PC-3 (cell line): ENCODE measurements around the gene PPP1R1C. TPM values are rescaled to one million over a fixed set of nuclear protein-coding genes. Genes with fewer than 3 reads are reported as not detected.

Experiments used
- ATAC-seq: fragments of 200-7000 bp; cut with Tn5 transposase; 2 replicates; pipeline ENCODE4 v1.9.1; 2020; ENCODE audit warnings: mild to moderate bottlenecking, moderate library complexity
- BruUV-seq: library from RNA; stranded (reverse); fragments of 400-500 nt; replicated peaks from 2 replicates; lab custom pipeline; 2021; lab: Mats Ljungman, UMichigan
- CTCF ChIA-PET: fragments of 300-600 bp; sonication (Branson Sonifier 250); formaldehyde crosslinking; loops from one replicate; lab custom pipeline; 2022; ENCODE audit warnings: antibody characterized with exemption; lab: Charles Lee
- POLR2A ChIA-PET: fragments of 300-600 bp; sonication (Branson Sonifier 250); formaldehyde crosslinking; loops from one replicate; lab custom pipeline; 2022; ENCODE audit warnings: antibody characterized with exemption; ENCODE audit not compliant: unreplicated experiment; lab: Charles Lee
- DNase-seq: peaks from one replicate; pipeline ENCODE4 v3.0.0-alpha.2; 2015
- H2AFZ ChIP-seq: fragments of 300-600 bp; sonication (generic); 2 replicates; pipeline ENCODE4 v1.6.0; 2016; ENCODE audit warnings: antibody characterized with exemption, low read length
- H3F3A ChIP-seq: fragments of 300-600 bp; sonication (generic); one replicate; pipeline ENCODE4 v1.6.0; 2017; ENCODE audit warnings: antibody characterized with exemption, low read length, control low read depth, mild to moderate bottlenecking; ENCODE audit not compliant: unreplicated experiment
- H3K27ac ChIP-seq: fragments of 300-600 bp; sonication (generic); 2 replicates; pipeline ENCODE4 v1.5.1; 2016; ENCODE audit warnings: mild to moderate bottlenecking, low read length
- H3K27me3 ChIP-seq: fragments of 300-600 bp; sonication (generic); 2 replicates; pipeline ENCODE4 v1.6.1; 2016; ENCODE audit warnings: low read length, mixed read lengths
- H3K36me3 ChIP-seq: fragments of 300-600 bp; sonication (generic); 2 replicates; pipeline ENCODE4 v1.6.1; 2016; ENCODE audit warnings: low read depth, mixed run types, low read length, mixed read lengths
- H3K4me1 ChIP-seq: fragments of 300-600 bp; sonication (generic); 2 replicates; pipeline ENCODE4 v1.5.1; 2016; ENCODE audit warnings: low read length; ENCODE audit not compliant: insufficient read depth
- H3K4me2 ChIP-seq: fragments of 300-600 bp; sonication (generic); 2 replicates; pipeline ENCODE4 v1.6.0; 2016; ENCODE audit warnings: low read length
- H3K4me3 ChIP-seq: fragments of 300-600 bp; sonication (generic); 2 replicates; pipeline ENCODE4 v1.5.1; 2016; ENCODE audit warnings: mild to moderate bottlenecking, low read length, mixed read lengths
- H3K79me2 ChIP-seq: fragments of 300-600 bp; sonication (generic); 2 replicates; pipeline ENCODE4 v1.6.1; 2017; ENCODE audit warnings: low read length, mixed read lengths
- H3K9ac ChIP-seq: fragments of 300-600 bp; sonication (generic); 2 replicates; pipeline ENCODE4 v1.6.0; 2016; ENCODE audit warnings: mild to moderate bottlenecking, low read length
- H3K9me2 ChIP-seq: fragments of 300-600 bp; sonication (generic); replicated peaks from 2 replicates; pipeline ENCODE4 v1.6.1; 2016; ENCODE audit warnings: mixed run types, low read length, mixed read lengths
- H3K9me3 ChIP-seq: fragments of 300-600 bp; sonication (generic); 2 replicates; pipeline ENCODE4 v1.6.1; 2016; ENCODE audit warnings: low read length, mixed read lengths
- H4K20me1 ChIP-seq: fragments of 300-600 bp; sonication (generic); 2 replicates; pipeline ENCODE4 v1.6.1; 2016; ENCODE audit warnings: low read length, mixed read lengths
- EZH2 ChIP-seq: fragments of 300-600 bp; sonication (generic); IDR thresholded peaks from one replicate; pipeline ENCODE4 v1.6.1; 2017; ENCODE audit warnings: antibody characterized with exemption, mild to moderate bottlenecking, low read length; ENCODE audit not compliant: unreplicated experiment
- EZH2phosphoT487 ChIP-seq: fragments of 300-600 bp; sonication (generic); IDR thresholded peaks from 2 replicates; pipeline ENCODE4 v1.6.1; 2018; ENCODE audit warnings: mild to moderate bottlenecking, antibody characterized with exemption, low read length, borderline replicate concordance
- intact Hi-C: fragments of 100-400 bp; cut with micrococcal nuclease; formaldehyde crosslinking; loops from 2 replicates; pipeline ENCODE4 v1.9.0; 2023
- total RNA-seq: library from RNA; depleted of rRNA; stranded (reverse); fragments of >200 nt; gene quantifications from 2 replicates; pipeline ENCODE4 v1.2.3, GENCODE V29; 2014
- TF ChIP-seq, protein P1 (sequence below): fragments of 300-600 bp; sonication (generic); conservative IDR thresholded peaks from 2 replicates; pipeline ENCODE4 v1.5.1; 2017; ENCODE audit warnings: antibody characterized with exemption, low read depth, mild to moderate bottlenecking, low read length

The PPP1R1C gene
- total RNA-seq, 1 experiment from 2014 or later, result 1.4 TPM

DNA sequence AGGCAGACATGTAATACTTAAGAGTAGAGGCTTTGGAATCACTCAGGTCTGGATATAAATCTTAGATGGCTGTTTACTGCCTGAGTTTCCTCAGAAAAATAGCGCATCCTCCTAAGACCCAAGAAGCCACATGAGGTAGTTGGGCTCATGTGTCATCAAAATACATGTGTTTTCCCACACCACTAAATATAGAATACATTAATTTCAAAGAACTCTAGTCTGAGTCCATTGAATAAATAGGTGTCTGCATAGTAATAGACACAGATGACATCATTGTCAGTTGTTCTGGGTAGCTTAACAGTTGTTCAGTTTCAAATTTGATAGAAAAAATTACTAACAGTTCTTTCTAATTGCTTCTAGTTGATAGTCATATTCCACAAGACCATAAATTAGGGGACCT lies 9.6 kb downstream of the PPP1R1C start:
- Histone ChIP-seq H2AFZ (no peak overlapping the region), H3K9me2 (no peaks in the 10 kb centered on the region), H3K4me1 (no peaks in the 10 kb centered on the region), H3K27me3 (no peaks in the 10 kb centered on the region), H3K27ac (no peak overlapping the region), H3K4me2 (no peak overlapping the region), H3K4me3 (no peak overlapping the region), H4K20me1 (no peaks in the 10 kb centered on the region), H3K36me3 (no peaks in the 10 kb centered on the region), H3K9me3 (no peaks in the 10 kb centered on the region), H3F3A (no peaks in the 10 kb centered on the region), H3K79me2 (no peaks in the 10 kb centered on the region), H3K9ac (no peak overlapping the region)
- TF ChIP-seq, protein P1, sequence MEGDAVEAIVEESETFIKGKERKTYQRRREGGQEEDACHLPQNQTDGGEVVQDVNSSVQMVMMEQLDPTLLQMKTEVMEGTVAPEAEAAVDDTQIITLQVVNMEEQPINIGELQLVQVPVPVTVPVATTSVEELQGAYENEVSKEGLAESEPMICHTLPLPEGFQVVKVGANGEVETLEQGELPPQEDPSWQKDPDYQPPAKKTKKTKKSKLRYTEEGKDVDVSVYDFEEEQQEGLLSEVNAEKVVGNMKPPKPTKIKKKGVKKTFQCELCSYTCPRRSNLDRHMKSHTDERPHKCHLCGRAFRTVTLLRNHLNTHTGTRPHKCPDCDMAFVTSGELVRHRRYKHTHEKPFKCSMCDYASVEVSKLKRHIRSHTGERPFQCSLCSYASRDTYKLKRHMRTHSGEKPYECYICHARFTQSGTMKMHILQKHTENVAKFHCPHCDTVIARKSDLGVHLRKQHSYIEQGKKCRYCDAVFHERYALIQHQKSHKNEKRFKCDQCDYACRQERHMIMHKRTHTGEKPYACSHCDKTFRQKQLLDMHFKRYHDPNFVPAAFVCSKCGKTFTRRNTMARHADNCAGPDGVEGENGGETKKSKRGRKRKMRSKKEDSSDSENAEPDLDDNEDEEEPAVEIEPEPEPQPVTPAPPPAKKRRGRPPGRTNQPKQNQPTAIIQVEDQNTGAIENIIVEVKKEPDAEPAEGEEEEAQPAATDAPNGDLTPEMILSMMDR, result no peak
- TF ChIP-seq EZH2, result no peak
- no peak for TF ChIP-seq EZH2phosphoT487
- no TSS peak for BruUV-seq
- ATAC-seq (no peak), DNase-seq (no peak)
- CTCF ChIA-PET, result no interaction called here
- intact Hi-C loops, result no loop called here
- POLR2A ChIA-PET, result no interaction called here

DNA sequence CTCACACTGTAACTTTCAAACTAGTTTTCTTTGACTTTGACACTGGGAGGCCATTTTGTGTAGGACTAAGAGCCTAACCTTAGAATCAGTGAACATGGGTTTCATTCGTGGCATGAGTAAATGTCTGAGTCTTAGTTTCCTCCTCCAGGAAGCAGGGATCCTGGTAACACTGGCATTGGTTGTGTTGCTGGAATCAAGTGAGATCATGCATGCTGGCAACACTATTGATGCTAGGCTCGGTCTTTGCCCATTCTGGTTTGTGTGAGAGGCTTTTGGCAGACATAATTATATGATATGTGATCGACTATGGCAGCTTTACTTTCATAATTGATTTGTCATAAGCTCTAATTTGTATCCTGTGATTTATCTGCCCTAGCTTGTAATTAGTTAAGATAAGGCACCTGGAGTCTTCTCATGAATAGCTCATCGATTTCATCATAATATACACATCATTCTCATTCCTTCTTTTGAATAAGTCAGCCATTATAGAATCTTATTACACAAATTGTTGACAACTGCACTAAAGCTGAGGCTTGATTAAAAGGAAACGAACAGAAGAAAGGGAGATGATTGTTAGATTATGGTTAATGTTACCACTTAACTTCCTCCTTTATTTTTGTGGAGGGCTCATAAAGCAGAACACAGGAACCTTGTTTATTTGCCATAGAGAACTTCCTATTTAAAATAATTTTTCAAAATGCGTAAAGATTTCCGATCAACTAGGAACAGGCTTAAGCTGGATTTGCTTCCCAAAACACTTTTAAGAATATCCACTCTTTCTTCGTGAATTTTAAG lies 12.6 kb downstream of the PPP1R1C start:
- no peaks in the 10 kb centered on the region for H3F3A ChIP-seq
- CTCF ChIA-PET, result no interaction called here
- no peaks in the 10 kb centered on the region for H3K27me3 ChIP-seq
- no peaks in the 10 kb centered on the region for H3K79me2 ChIP-seq
- no peaks in the 10 kb centered on the region for H3K9me2 ChIP-seq
- TF ChIP-seq, protein P1, result no peak
- TF ChIP-seq EZH2 (no peak), EZH2phosphoT487 (no peak)
- no peak overlapping the region for H3K4me3 ChIP-seq
- no peak overlapping the region for H3K9ac ChIP-seq
- POLR2A ChIA-PET, result no interaction called here
- no peaks in the 10 kb centered on the region for H4K20me1 ChIP-seq
- no peak overlapping the region for H3K27ac ChIP-seq
- H3K4me1 ChIP-seq, result no peaks in the 10 kb centered on the region
- intact Hi-C loops, result no loop called here
- ATAC-seq (no peak), DNase-seq (no peak)
- BruUV-seq, result no TSS peak
- H3K36me3 ChIP-seq, result no peaks in the 10 kb centered on the region
- H3K4me2 ChIP-seq, result no peak overlapping the region
- 0 out of 2 replicates have a peak overlapping the region, but pooled peaks have one; percentile 29 for H2AFZ ChIP-seq
- no peaks in the 10 kb centered on the region for H3K9me3 ChIP-seq

DNA sequence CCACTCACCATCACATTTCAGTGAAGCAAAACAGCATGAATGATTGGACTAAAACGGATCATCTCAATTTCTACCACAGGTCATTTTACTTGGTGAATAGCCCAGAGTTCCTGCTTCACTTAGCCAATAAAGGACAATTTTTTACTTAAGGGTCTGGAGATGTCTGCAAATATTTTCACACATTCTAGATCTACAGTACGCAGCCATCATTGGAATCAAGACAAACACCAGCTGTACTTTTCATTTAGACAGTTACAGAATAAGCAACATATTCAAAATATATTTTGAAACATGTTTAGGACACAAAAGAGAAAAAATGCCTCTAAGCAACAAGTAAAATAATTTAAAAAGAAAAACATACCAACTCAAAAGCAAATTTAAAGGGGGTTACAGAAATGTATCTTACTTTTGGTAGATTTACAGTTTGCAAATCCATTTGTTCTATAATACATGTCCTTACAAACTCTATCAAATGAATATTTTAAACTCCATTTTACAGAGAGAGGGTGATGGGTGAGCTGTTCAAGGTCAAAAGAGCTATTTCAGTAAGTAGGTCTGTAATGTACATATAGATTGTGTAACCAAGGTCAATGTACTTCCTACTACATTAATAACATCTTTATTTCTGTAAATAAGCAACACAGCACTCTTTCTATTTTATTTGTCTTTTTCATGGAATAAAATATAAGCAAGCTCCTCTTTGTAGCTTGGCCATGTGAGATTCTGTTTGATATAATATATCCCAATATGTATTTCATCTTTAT lies 13.4 kb downstream of the PPP1R1C start:
- Histone ChIP-seq H3K9ac (no peak overlapping the region), H3K9me3 (no peaks in the 10 kb centered on the region), H3K4me2 (no peak overlapping the region), H3K4me1 (no peaks in the 10 kb centered on the region), H3K36me3 (no peaks in the 10 kb centered on the region), H3K27me3 (no peaks in the 10 kb centered on the region), H3K4me3 (no peak overlapping the region), H3K27ac (no peak overlapping the region), H3K79me2 (no peaks in the 10 kb centered on the region), H2AFZ (no peak overlapping the region), H3F3A (no peaks in the 10 kb centered on the region), H3K9me2 (no peaks in the 10 kb centered on the region), H4K20me1 (no peaks in the 10 kb centered on the region)
- TF ChIP-seq EZH2phosphoT487 (no peak), EZH2 (no peak)
- TF ChIP-seq, protein P1, result no peak
- ChIA-PET POLR2A (no interaction called here), CTCF (no interaction called here)
- ATAC-seq (no peak), DNase-seq (no peak)
- intact Hi-C loops, result no loop called here
- no TSS peak for BruUV-seq
